ENCODE measurements around the gene PSMB5. TPM values are rescaled to one million over a fixed set of nuclear protein-coding genes. Genes with fewer than 3 reads are reported as not detected.

Gene PSMB5
- total and polyA plus RNA-seq, 2 of the 13 experiments (the other 11 are each of a cell fraction or from before 2014, with no cell fraction given), result 705 to 871 TPM

- TF ChIP-seq RXRB (CRISPR knock-in tag; IDR thresholded peaks at IDR 0.05; ENCODE audit: borderline replicate concordance), result peak; percentile 74
- TF ChIP-seq TERF1 (CRISPR knock-in tag; IDR thresholded peaks at IDR 0.05), result no peak
- no peak for TF ChIP-seq ZBTB14 (CRISPR knock-in tag; IDR thresholded peaks at IDR 0.05)
- TF ChIP-seq ZNF414 (CRISPR knock-in tag; IDR thresholded peaks at IDR 0.05), result no peak; the same call in 1 of the 2 replicates
- 0 out of 2 replicates have a peak, but pooled peaks have one; percentile 79 for TF ChIP-seq ZNF34 (CRISPR knock-in tag; IDR thresholded peaks at IDR 0.05; ENCODE audit: borderline replicate concordance)
- TF ChIP-seq HNRNPUL1 (IDR thresholded peaks at IDR 0.05; ENCODE audit: low read depth, low read length), result no peak
- no peak for TF ChIP-seq NFIB (CRISPR knock-in tag; IDR thresholded peaks at IDR 0.05; ENCODE audit: borderline replicate concordance)
- no peak for TF ChIP-seq HMG20A (CRISPR knock-in tag; IDR thresholded peaks at IDR 0.05; ENCODE audit: borderline replicate concordance)
- no peak for TF ChIP-seq ZNF773 (CRISPR knock-in tag; IDR thresholded peaks at IDR 0.05; ENCODE audit: borderline replicate concordance)
- TF ChIP-seq ZBTB46 (CRISPR knock-in tag; IDR thresholded peaks at IDR 0.05; ENCODE audit: borderline replicate concordance), result peak; percentile 85; the same call in 1 of the 2 replicates
- no peak for TF ChIP-seq HES4 (CRISPR knock-in tag; IDR thresholded peaks at IDR 0.05; ENCODE audit: borderline replicate concordance)
- TF ChIP-seq HDAC2 (CRISPR knock-in tag; IDR thresholded peaks at IDR 0.05), result peak; percentile 60; the same call in 1 of the 2 replicates
- no peak for TF ChIP-seq SRY (CRISPR knock-in tag; IDR thresholded peaks at IDR 0.05)
- TF ChIP-seq MAFG (CRISPR knock-in tag; IDR thresholded peaks at IDR 0.05), result no peak
- no peak for TF ChIP-seq GPN1 (CRISPR knock-in tag; IDR thresholded peaks at IDR 0.05; ENCODE audit: borderline replicate concordance)
- no peak for TF ChIP-seq ZNF496 (CRISPR knock-in tag; IDR thresholded peaks at IDR 0.05; ENCODE audit: insufficient replicate concordance)
- no peak for TF ChIP-seq FIP1L1 (IDR thresholded peaks at IDR 0.05; ENCODE audit: borderline replicate concordance, insufficient read depth, low read depth, low read length)
- no peak for TF ChIP-seq NCOR1 (IDR thresholded peaks at IDR 0.05; ENCODE audit: borderline replicate concordance, low read length)
- 0 out of 2 replicates have a peak, but pooled peaks have one; percentile 62 for TF ChIP-seq ZFP36L2 (CRISPR knock-in tag; IDR thresholded peaks at IDR 0.05)
- peak; percentile 91 for TF ChIP-seq ZNF614 (CRISPR knock-in tag; IDR thresholded peaks at IDR 0.05; ENCODE audit: borderline replicate concordance)
- no peak for TF ChIP-seq PLRG1 (conservative IDR thresholded peaks at IDR 0.05)
- peak; percentile 69 for TF ChIP-seq KDM2A (CRISPR knock-in tag; IDR thresholded peaks at IDR 0.05; ENCODE audit: borderline replicate concordance, low read depth)
- TF ChIP-seq ARHGAP35 (CRISPR knock-in tag; IDR thresholded peaks at IDR 0.05; ENCODE audit: borderline replicate concordance), result no peak
- TF ChIP-seq ZNF619 (CRISPR knock-in tag; IDR thresholded peaks at IDR 0.05), result peak; percentile 66; the same call in 1 of the 2 replicates
- TF ChIP-seq ZFX (CRISPR knock-in tag; IDR thresholded peaks at IDR 0.05; ENCODE audit: low read depth), result peak; percentile 57; the same call in 1 of the 2 replicates
- TF ChIP-seq DNMT1 (CRISPR knock-in tag; IDR thresholded peaks at IDR 0.05), result no peak
These were observed 34.2 kb upstream of the PSMB5 start (continued) for GRCh38 chr14:23068789-23069412.
